Vagina (tissue), 2 donors: ENCODE measurements around the gene KMT2B. TPM values are rescaled to one million over a fixed set of nuclear protein-coding genes. Genes with fewer than 3 reads are reported as not detected.

Experiments
- DNase-seq, 2 donors: peaks; one replicate each; pipeline ENCODE4 v3.0.0-alpha.2; 2017; ENCODE audit errors: extremely low spot score in 2 of 2
- H3K27ac ChIP-seq: fragments of 200-600 bp; sonication (generic); one replicate; pipeline ENCODE4 v1.5.1; 2019
- H3K27me3 ChIP-seq: fragments of 200-600 bp; sonication (generic); one replicate; pipeline ENCODE4 v1.5.1; 2019
- H3K36me3 ChIP-seq, 2 donors: fragments of 200-600 bp; sonication (generic); one replicate each; pipeline ENCODE4 v1.5.1; 2017 to 2019
- H3K4me1 ChIP-seq: fragments of 200-600 bp; sonication (generic); one replicate; pipeline ENCODE4 v1.5.1; 2019
- H3K4me3 ChIP-seq, 2 donors: fragments of 200-600 bp; sonication (generic); 1 replicate in 1 of 2; 2 replicates in 1 of 2; pipeline ENCODE4 v1.5.1; 2016 to 2019
- H3K9me3 ChIP-seq: fragments of 200-600 bp; sonication (generic); one replicate; pipeline ENCODE4 v1.5.1; 2019
- POLR2A ChIP-seq, 2 donors: fragments of 450-650 bp; IDR thresholded peaks; one replicate each; pipeline ENCODE4 v1.6.1; 2017; ENCODE audit warnings: antibody characterized with exemption in 2 of 2, mild to moderate bottlenecking in 2 of 2, moderate library complexity in 2 of 2
- POLR2AphosphoS5 ChIP-seq, 2 donors: sonication (generic); formaldehyde crosslinking; IDR thresholded peaks; one replicate each; pipeline ENCODE4 v1.9.0; 2017; ENCODE audit warnings: antibody characterized with exemption in 2 of 2, mild to moderate bottlenecking in 2 of 2, low read depth in 1 of 2; ENCODE audit not compliant: insufficient read depth in 1 of 2
- intact Hi-C: fragments of 100-400 bp; cut with DNase I; formaldehyde crosslinking; loops from one replicate; pipeline ENCODE4 v1.15.1; 2023
- total RNA-seq: library from RNA; depleted of rRNA; stranded (reverse); fragments of >200 nt; gene quantifications from one replicate; pipeline ENCODE4 v1.2.3, GENCODE V29; 2016
- TF ChIP-seq, protein P1 (sequence below), 3 experiments: fragments of 450-650 bp in 2 of 3; fragments of 200-600 bp in 1 of 3; sonication (generic) in 1 of 3; IDR thresholded peaks; one replicate each; pipeline ENCODE4 v1.5.1; 2017 to 2019; ENCODE audit warnings: antibody characterized with exemption in 3 of 3, mild to moderate bottlenecking in 2 of 3, moderate library complexity in 2 of 3

KMT2B gene
- total RNA-seq, 1 donor from 2014 or later, result 16.0 TPM

DNA sequence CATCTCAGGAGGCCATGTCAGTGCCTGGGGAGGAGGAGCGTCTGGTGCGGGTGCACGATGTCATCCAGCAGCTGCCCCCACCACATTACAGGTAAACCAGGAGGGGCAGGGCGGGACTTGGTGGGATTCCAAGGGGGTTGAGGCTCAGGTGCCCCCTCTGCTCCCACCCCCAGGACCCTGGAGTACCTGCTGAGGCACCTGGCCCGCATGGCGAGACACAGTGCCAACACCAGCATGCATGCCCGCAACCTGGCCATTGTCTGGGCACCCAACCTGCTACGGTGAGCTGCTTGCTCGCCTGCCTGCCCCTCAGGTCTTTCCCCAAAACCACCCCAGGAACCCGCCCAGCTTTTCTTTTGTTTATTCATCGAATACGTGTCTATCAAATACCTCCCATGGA lies 64.8 kb downstream of the KMT2B start:
- no peaks in the 10 kb centered on the region for H3K27me3 ChIP-seq
- no peak overlapping the region for H3K4me3 ChIP-seq
- no peak overlapping the region for H3K27ac ChIP-seq
- DNase-seq, result no peak
- H3K4me1 ChIP-seq, result no peaks in the 10 kb centered on the region
- intact Hi-C loops, result no loop called here
- no peaks in the 10 kb centered on the region for H3K9me3 ChIP-seq
- TF ChIP-seq POLR2A (IDR thresholded peaks at IDR 0.05), result no peak
- TF ChIP-seq POLR2AphosphoS5 (IDR thresholded peaks at IDR 0.05; ENCODE audit: insufficient read depth in 1 of 2, low read depth in 1 of 2), result no peak
- TF ChIP-seq, protein P1, sequence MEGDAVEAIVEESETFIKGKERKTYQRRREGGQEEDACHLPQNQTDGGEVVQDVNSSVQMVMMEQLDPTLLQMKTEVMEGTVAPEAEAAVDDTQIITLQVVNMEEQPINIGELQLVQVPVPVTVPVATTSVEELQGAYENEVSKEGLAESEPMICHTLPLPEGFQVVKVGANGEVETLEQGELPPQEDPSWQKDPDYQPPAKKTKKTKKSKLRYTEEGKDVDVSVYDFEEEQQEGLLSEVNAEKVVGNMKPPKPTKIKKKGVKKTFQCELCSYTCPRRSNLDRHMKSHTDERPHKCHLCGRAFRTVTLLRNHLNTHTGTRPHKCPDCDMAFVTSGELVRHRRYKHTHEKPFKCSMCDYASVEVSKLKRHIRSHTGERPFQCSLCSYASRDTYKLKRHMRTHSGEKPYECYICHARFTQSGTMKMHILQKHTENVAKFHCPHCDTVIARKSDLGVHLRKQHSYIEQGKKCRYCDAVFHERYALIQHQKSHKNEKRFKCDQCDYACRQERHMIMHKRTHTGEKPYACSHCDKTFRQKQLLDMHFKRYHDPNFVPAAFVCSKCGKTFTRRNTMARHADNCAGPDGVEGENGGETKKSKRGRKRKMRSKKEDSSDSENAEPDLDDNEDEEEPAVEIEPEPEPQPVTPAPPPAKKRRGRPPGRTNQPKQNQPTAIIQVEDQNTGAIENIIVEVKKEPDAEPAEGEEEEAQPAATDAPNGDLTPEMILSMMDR (IDR thresholded peaks at IDR 0.05), result no peak
- peaks cover 0 to 23% of the 10 kb centered on the region in 2 donors for H3K36me3 ChIP-seq

DNA sequence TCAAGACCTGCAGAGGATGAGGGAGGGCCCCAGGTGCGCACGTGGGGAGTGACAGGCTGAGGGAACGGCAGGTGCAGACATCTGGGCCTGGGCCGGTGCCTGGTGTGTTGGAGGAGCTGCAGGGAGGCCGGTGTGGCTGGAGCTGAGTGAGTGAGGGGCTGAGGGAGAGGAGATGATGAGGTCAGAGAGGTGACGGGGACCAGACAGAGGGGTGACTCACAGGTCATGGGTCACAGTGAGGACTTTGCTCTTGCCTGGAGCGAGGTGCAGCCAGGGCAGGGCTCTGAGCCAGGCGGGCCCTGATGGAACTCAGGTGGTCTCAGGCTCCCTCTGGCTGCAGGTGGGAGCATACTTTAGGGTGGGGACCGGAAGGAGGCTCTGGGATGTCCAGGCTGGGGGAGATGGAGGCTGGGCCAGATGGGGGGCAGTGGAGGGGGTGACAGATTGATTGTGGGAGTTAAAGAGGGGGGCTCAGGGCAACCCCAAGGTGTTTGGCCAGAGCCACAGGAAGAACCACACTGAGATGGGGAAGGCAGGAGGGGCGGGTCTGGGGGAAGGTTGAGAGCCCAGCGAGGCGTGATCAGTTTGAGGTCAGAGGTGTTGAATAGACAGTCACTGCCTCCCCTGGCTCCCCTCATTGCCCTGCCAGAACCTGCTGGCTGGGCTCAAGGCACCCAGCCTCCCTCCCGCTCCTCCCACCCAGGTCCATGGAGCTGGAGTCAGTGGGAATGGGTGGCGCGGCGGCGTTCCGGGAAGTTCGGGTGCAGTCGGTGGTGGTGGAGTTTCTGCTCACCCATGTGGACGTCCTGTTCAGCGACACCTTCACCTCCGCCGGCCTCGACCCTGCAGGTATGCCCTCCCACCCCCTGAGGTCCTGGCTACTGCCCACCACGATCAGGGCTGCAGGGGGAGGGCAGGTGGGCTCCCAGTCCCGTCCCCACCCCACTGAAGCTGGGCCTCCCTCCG lies 65.9 kb downstream of the KMT2B start:
- Histone ChIP-seq H3K27me3 (no peaks in the 10 kb centered on the region), H3K27ac (no peak overlapping the region), H3K4me1 (no peaks in the 10 kb centered on the region), H3K4me3 (no peak overlapping the region), H3K9me3 (no peaks in the 10 kb centered on the region), H3K36me3 (peaks cover 0 to 19% of the 10 kb centered on the region in 2 donors)
- no peak for DNase-seq
- intact Hi-C loops, result no loop called here
- no peak for TF ChIP-seq POLR2AphosphoS5 (IDR thresholded peaks at IDR 0.05; ENCODE audit: insufficient read depth in 1 of 2, low read depth in 1 of 2)
- TF ChIP-seq, protein P1 (IDR thresholded peaks at IDR 0.05), result no peak
- no peak for TF ChIP-seq POLR2A (IDR thresholded peaks at IDR 0.05)

DNA sequence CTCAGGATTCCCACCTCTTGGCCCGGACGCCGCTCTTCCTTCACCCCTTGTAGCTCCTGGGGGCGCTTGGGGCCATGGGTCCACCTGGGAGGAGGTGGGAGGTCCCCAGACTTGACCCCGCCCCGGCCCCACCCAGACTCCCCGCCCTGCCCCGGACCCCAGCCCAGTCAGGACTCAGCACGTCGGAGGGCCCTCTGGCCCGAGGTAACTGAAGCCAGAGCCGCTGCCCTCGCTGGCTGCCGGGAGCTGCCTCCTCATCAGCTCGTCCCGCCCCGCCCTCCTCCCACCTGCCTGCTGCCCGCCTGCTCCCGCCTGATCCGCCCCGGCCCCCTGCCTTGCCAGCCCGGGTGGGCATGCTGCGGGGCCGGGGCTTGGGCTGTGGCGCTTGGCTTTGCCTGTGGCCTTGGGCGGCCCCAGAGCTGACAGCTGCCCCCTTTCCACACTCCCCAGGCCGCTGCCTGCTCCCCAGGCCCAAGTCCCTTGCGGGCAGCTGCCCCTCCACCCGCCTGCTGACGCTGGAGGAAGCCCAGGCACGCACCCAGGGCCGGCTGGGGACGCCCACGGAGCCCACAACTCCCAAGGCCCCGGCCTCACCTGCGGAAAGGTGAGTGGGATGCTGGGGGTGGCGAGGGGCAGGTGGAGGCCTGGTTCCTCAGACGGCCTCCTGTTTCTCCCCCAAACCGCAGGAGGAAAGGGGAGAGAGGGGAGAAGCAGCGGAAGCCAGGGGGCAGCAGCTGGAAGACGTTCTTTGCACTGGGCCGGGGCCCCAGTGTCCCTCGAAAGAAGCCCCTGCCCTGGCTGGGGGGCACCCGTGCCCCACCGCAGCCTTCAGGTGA lies 66.9 kb downstream of the KMT2B start:
- Histone ChIP-seq H3K4me3 (no peak overlapping the region), H3K9me3 (no peaks in the 10 kb centered on the region), H3K4me1 (no peaks in the 10 kb centered on the region), H3K27me3 (no peaks in the 10 kb centered on the region), H3K27ac (no peak overlapping the region), H3K36me3 (peaks cover 0 to 19% of the 10 kb centered on the region in 2 donors)
- no peak for DNase-seq
- TF ChIP-seq, protein P1 (IDR thresholded peaks at IDR 0.05), result no peak
- intact Hi-C loops, result no loop called here

DNA sequence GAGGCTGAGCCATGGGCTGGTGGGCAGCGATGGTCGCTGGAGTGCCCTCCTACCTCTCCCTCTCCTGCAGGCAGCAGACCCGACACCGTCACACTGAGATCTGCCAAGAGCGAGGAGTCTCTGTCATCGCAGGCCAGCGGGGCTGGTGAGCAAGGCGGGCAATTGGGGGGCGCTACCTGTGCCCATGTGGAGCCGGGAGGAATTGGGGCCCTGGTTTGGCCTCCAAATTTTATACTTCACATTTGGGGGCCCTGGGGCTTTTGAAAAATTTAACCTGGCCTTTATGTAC lies 67.5 kb downstream of the KMT2B start:
- Histone ChIP-seq H3K9me3 (no peaks in the 10 kb centered on the region), H3K36me3 (peaks cover 0 to 16% of the 10 kb centered on the region in 2 donors), H3K27me3 (no peaks in the 10 kb centered on the region), H3K27ac (no peak overlapping the region), H3K4me1 (no peaks in the 10 kb centered on the region), H3K4me3 (no peak overlapping the region)
- TF ChIP-seq POLR2A (IDR thresholded peaks at IDR 0.05) (no peak), POLR2AphosphoS5 (IDR thresholded peaks at IDR 0.05; ENCODE audit: insufficient read depth in 1 of 2, low read depth in 1 of 2) (no peak)
- TF ChIP-seq, protein P1 (IDR thresholded peaks at IDR 0.05), result no peak
- no peak for DNase-seq
- intact Hi-C loops, result no loop called here
